Bronchial epithelial cell (primary cell): Measurements from ENCODE around the gene RUFY4. TPM values are rescaled to one million over a fixed set of nuclear protein-coding genes. Genes with fewer than 3 reads are reported as not detected.

Experiments
- DNase-seq: peaks from one replicate; pipeline ENCODE4 v3.0.0-alpha.2; 2010; ENCODE audit warnings: low read depth
- FAIRE-seq: peaks from 2 replicates; lab custom pipeline; 2011; peaks lifted over from hg19 to GRCh38; lab: Jason Lieb, UNC
- H3K27me3 ChIP-seq: 2 replicates; pipeline ENCODE4 v1.5.1; 2011; ENCODE audit warnings: low read length; ENCODE audit not compliant: control insufficient read depth, insufficient read depth
- H3K36me3 ChIP-seq: 2 replicates; pipeline ENCODE4 v1.5.1; 2011; ENCODE audit warnings: low read length; ENCODE audit not compliant: control insufficient read depth, insufficient read depth
- H3K4me3 ChIP-seq: 2 replicates; pipeline ENCODE4 v1.5.1; 2011; ENCODE audit warnings: mild to moderate bottlenecking, low read depth, low read length, control low read depth
- CTCF ChIP-seq: IDR thresholded peaks from 2 replicates; pipeline ENCODE4 v1.5.1; 2011; ENCODE audit warnings: mild to moderate bottlenecking, moderate library complexity, low read length, control low read depth, inconsistent platforms; ENCODE audit not compliant: insufficient read depth, severe bottlenecking
- total RNA-seq: library from RNA; depleted of rRNA; stranded (reverse); fragments of >200 nt; gene quantifications from 2 replicates; pipeline ENCODE4 v1.2.1, GENCODE V29; 2014

The RUFY4 gene
- total RNA-seq, 1 donor from 2014 or later = not detected

- H3K27me3 ChIP-seq = peaks cover 10% of the 10 kb centered on the region
Observed at GRCh38 chr2:218046238-218046637, 22.8 kb upstream of the RUFY4 start.

GRCh38 chr2:218047536-218048225, 21.4 kb upstream of the RUFY4 start:
- TF ChIP-seq CTCF = no peak
- no peak for FAIRE-seq
- H3K27me3 ChIP-seq = peaks cover 7% of the 10 kb centered on the region
- DNase-seq = no peak
- no peaks in the 10 kb centered on the region for H3K36me3 ChIP-seq
- H3K4me3 ChIP-seq = no peak overlapping the region

More at GRCh38 chr2:218046238-218046637, 22.8 kb upstream of the RUFY4 start:
- Histone ChIP-seq H3K36me3 (no peaks in the 10 kb centered on the region), H3K4me3 (no peak overlapping the region)
- no peak for DNase-seq
- no peak for FAIRE-seq
- no peak for TF ChIP-seq CTCF

- Histone ChIP-seq H3K27me3 (peaks cover 2% of the 10 kb centered on the region), H3K4me3 (no peak overlapping the region), H3K36me3 (no peaks in the 10 kb centered on the region)
- FAIRE-seq (no peak), DNase-seq (no peak)
- no peak for TF ChIP-seq CTCF
Observed at GRCh38 chr2:218051903-218052302, 17.1 kb upstream of the RUFY4 start.

GRCh38 chr2:218059289-218059688, 9.8 kb upstream of the RUFY4 start:
- DNase-seq = no peak
- Histone ChIP-seq H3K36me3 (no peaks in the 10 kb centered on the region), H3K4me3 (no peak overlapping the region), H3K27me3 (peaks cover 4% of the 10 kb centered on the region)
- no peak for FAIRE-seq
- TF ChIP-seq CTCF = no peak

GRCh38 chr2:218060118-218060517, 8.9 kb upstream of the RUFY4 start:
- no peak for DNase-seq
- no peak for FAIRE-seq
- TF ChIP-seq CTCF = no peak
- no peak overlapping the region for H3K4me3 ChIP-seq
- peaks cover 4% of the 10 kb centered on the region for H3K27me3 ChIP-seq
- H3K36me3 ChIP-seq = no peaks in the 10 kb centered on the region
